HG02973 (cell line): ENCODE results near the gene BMP6.

Experiments used
- ATAC-seq: cut with Tn5 transposase; IDR thresholded peaks from one replicate; pipeline ENCODE4 v1.9.1; 2021; ENCODE audit warnings: moderate library complexity; ENCODE audit not compliant: unreplicated experiment

Gene BMP6

GRCh38 chr6:7747016-7747415 is 21.1 kb downstream of the BMP6 start:
- no peak for ATAC-seq

GRCh38 chr6:7747433-7747832 is 21.5 kb downstream of the BMP6 start:
- ATAC-seq: no peak

GRCh38 chr6:7747901-7748504 is 22.1 kb downstream of the BMP6 start:
- ATAC-seq: no peak

- no peak for ATAC-seq
Measured at GRCh38 chr6:7749478-7749877, 23.6 kb downstream of the BMP6 start.

- ATAC-seq: no peak
Measured at GRCh38 chr6:7750197-7750596, 24.3 kb downstream of the BMP6 start.

GRCh38 chr6:7758456-7758855 is 32.6 kb downstream of the BMP6 start:
- no peak for ATAC-seq

GRCh38 chr6:7759320-7759719 is 33.4 kb downstream of the BMP6 start:
- ATAC-seq: no peak

GRCh38 chr6:7761051-7761450 is 35.2 kb downstream of the BMP6 start:
- ATAC-seq: no peak

- ATAC-seq: no peak
Measured at GRCh38 chr6:7762760-7763159, 36.9 kb downstream of the BMP6 start.

- no peak for ATAC-seq
Measured at GRCh38 chr6:7763881-7764280, 38.0 kb downstream of the BMP6 start.

- no peak for ATAC-seq
Measured at GRCh38 chr6:7765575-7766325, 39.9 kb downstream of the BMP6 start.

- no peak for ATAC-seq
Measured at GRCh38 chr6:7769702-7770101, 43.8 kb downstream of the BMP6 start.

GRCh38 chr6:7770111-7770510 is 44.2 kb downstream of the BMP6 start:
- no peak for ATAC-seq

GRCh38 chr6:7770601-7771000 is 44.7 kb downstream of the BMP6 start:
- ATAC-seq: no peak

GRCh38 chr6:7773322-7773721 is 47.4 kb downstream of the BMP6 start:
- no peak for ATAC-seq

- ATAC-seq: no peak
Measured at GRCh38 chr6:7773914-7774313, 48.0 kb downstream of the BMP6 start.

- ATAC-seq: no peak
Measured at GRCh38 chr6:7776509-7776908, 50.6 kb downstream of the BMP6 start.

- ATAC-seq: no peak
Measured at GRCh38 chr6:7777074-7777473, 51.2 kb downstream of the BMP6 start.

- ATAC-seq: no peak
Measured at GRCh38 chr6:7781240-7781639, 55.3 kb downstream of the BMP6 start.

- no peak for ATAC-seq
Measured at GRCh38 chr6:7784248-7784647, 58.3 kb downstream of the BMP6 start.

- no peak for ATAC-seq
Measured at GRCh38 chr6:7784706-7785105, 58.8 kb downstream of the BMP6 start.

- no peak for ATAC-seq
Measured at GRCh38 chr6:7785243-7786035, 59.5 kb downstream of the BMP6 start.
